PC-9 (cell line): ENCODE data around the gene TRAF2. TPM values are rescaled to one million over a fixed set of nuclear protein-coding genes. Genes with fewer than 3 reads are reported as not detected.

Experiments
- BruUV-seq: library from RNA; stranded (reverse); fragments of 400-500 nt; replicated peaks from 2 replicates; lab custom pipeline; 2021; lab: Mats Ljungman, UMichigan
- CTCF ChIA-PET: fragments of 300-600 bp; sonication (Branson Sonifier 250); formaldehyde crosslinking; loops from one replicate; lab custom pipeline; 2022; ENCODE audit warnings: antibody characterized with exemption; lab: Charles Lee
- POLR2A ChIA-PET: fragments of 300-600 bp; sonication (Branson Sonifier 250); formaldehyde crosslinking; loops from one replicate; lab custom pipeline; 2022; ENCODE audit warnings: antibody characterized with exemption; ENCODE audit not compliant: unreplicated experiment; lab: Charles Lee
- DNase-seq, 2 experiments: peaks; one replicate each; pipeline versions ENCODE4 v3.0.0 to v3.0.0-alpha.2; 2015 to 2022; ENCODE audit warnings: mixed read lengths in 1 of 2
- H2AFZ ChIP-seq: fragments of 200-600 bp; sonication (generic); 2 replicates; pipeline ENCODE4 v1.8.1; 2017; ENCODE audit warnings: antibody characterized with exemption
- H3F3A ChIP-seq: fragments of 200-600 bp; sonication (generic); 2 replicates; pipeline ENCODE4 v1.8.1; 2017; ENCODE audit warnings: antibody characterized with exemption, mild to moderate bottlenecking, low read depth; ENCODE audit not compliant: insufficient read depth
- H3K27ac ChIP-seq: fragments of 200-600 bp; sonication (generic); 2 replicates; pipeline ENCODE4 v1.6.1; 2016; ENCODE audit warnings: mixed run types
- H3K27me3 ChIP-seq: fragments of 200-600 bp; sonication (generic); 2 replicates; pipeline ENCODE4 v1.6.1; 2016; ENCODE audit warnings: low read depth, mixed run types; ENCODE audit not compliant: insufficient read depth
- H3K36me3 ChIP-seq: fragments of 200-600 bp; sonication (generic); 2 replicates; pipeline ENCODE4 v1.6.1; 2016; ENCODE audit warnings: low read depth, mixed run types
- H3K4me1 ChIP-seq: fragments of 200-600 bp; sonication (generic); replicated peaks from 2 replicates; pipeline ENCODE4 v1.6.1; 2016; ENCODE audit warnings: mixed run types; ENCODE audit not compliant: insufficient read depth
- H3K4me2 ChIP-seq: fragments of 200-600 bp; sonication (generic); 2 replicates; pipeline ENCODE4 v1.6.1; 2017; ENCODE audit warnings: mixed run types
- H3K4me3 ChIP-seq: fragments of 200-600 bp; sonication (generic); 2 replicates; pipeline ENCODE4 v1.6.1; 2016; ENCODE audit warnings: mixed run types
- H3K79me2 ChIP-seq: fragments of 200-600 bp; sonication (generic); 2 replicates; pipeline ENCODE4 v1.6.1; 2017; ENCODE audit warnings: low read depth, mixed run types
- H3K9me2 ChIP-seq: fragments of 200-600 bp; sonication (generic); 2 replicates; pipeline ENCODE4 v1.8.1; 2017; ENCODE audit warnings: mild to moderate bottlenecking; ENCODE audit not compliant: insufficient read depth
- H3K9me3 ChIP-seq: fragments of 200-600 bp; sonication (generic); 2 replicates; pipeline ENCODE4 v1.8.1; 2016; ENCODE audit warnings: low read depth; ENCODE audit not compliant: insufficient read depth
- H4K20me1 ChIP-seq: fragments of 200-600 bp; sonication (generic); 2 replicates; pipeline ENCODE4 v1.8.1; 2017; ENCODE audit not compliant: insufficient read depth
- CTCF ChIP-seq: fragments of 200-600 bp; sonication (generic); conservative IDR thresholded peaks from 2 replicates; pipeline ENCODE4 v1.6.1; 2017; ENCODE audit warnings: mixed run types, antibody characterized with exemption, mild to moderate bottlenecking, moderate library complexity
- EZH2 ChIP-seq: fragments of 200-600 bp; sonication (generic); IDR thresholded peaks from 2 replicates; pipeline ENCODE4 v1.8.0; 2017; ENCODE audit warnings: antibody characterized with exemption, low read depth
- intact Hi-C: fragments of 100-400 bp; cut with micrococcal nuclease; formaldehyde crosslinking; loops from one replicate; pipeline ENCODE4 v1.10.0; 2022; ENCODE audit not compliant: unreplicated experiment
- total RNA-seq: library from RNA; stranded (reverse); gene quantifications from 2 replicates; pipeline ENCODE4 v1.2.3, GENCODE V29; 2021

The TRAF2 gene
- total RNA-seq, 1 experiment from 2014 or later: 42.7 TPM

- ChIA-PET POLR2A (no interaction called here), CTCF (no interaction called here)
- Histone ChIP-seq H3K27me3 (no peaks in the 10 kb centered on the region), H3K9me3 (no peaks in the 10 kb centered on the region), H2AFZ (no peak overlapping the region), H3K9me2 (no peaks in the 10 kb centered on the region), H3K4me1 (no peaks in the 10 kb centered on the region), H3F3A (no peaks in the 10 kb centered on the region), H3K4me2 (no peak overlapping the region), H3K36me3 (no peaks in the 10 kb centered on the region; the same call in 1 of the 2 replicates), H3K79me2 (no peaks in the 10 kb centered on the region), H4K20me1 (no peaks in the 10 kb centered on the region), H3K27ac (no peak overlapping the region), H3K4me3 (no peak overlapping the region)
- BruUV-seq: no TSS peak
- intact Hi-C loops: no loop called here
- TF ChIP-seq EZH2: no peak
- no peak for TF ChIP-seq CTCF
- no peak for DNase-seq
Observed at GRCh38 chr9:136920734-136921231, 34.5 kb downstream of the TRAF2 start.

- Histone ChIP-seq H3K36me3 (no peaks in the 10 kb centered on the region; the same call in 1 of the 2 replicates), H2AFZ (no peak overlapping the region), H3K9me3 (no peaks in the 10 kb centered on the region), H3K4me3 (no peak overlapping the region), H3K27me3 (no peaks in the 10 kb centered on the region), H3F3A (no peaks in the 10 kb centered on the region), H3K4me1 (no peaks in the 10 kb centered on the region), H3K4me2 (no peak overlapping the region), H3K9me2 (no peaks in the 10 kb centered on the region), H3K79me2 (no peaks in the 10 kb centered on the region), H4K20me1 (no peaks in the 10 kb centered on the region), H3K27ac (no peak overlapping the region)
- POLR2A ChIA-PET: no interaction called here
- CTCF ChIA-PET: no interaction called here
- DNase-seq: no peak
- BruUV-seq: no TSS peak
- intact Hi-C loops: no loop called here
- no peak for TF ChIP-seq EZH2
- no peak for TF ChIP-seq CTCF
Observed at GRCh38 chr9:136921307-136921706, 35.0 kb downstream of the TRAF2 start.

GRCh38 chr9:136921718-136922117, 35.4 kb downstream of the TRAF2 start:
- H3K27me3 ChIP-seq: no peaks in the 10 kb centered on the region
- H3K9me3 ChIP-seq: no peaks in the 10 kb centered on the region
- no peaks in the 10 kb centered on the region for H3K9me2 ChIP-seq
- H3F3A ChIP-seq: no peaks in the 10 kb centered on the region
- H3K4me1 ChIP-seq: no peaks in the 10 kb centered on the region
- POLR2A ChIA-PET: interaction anchor here (0.5 kb wide), 1 partner anchor 139 kb away, joined by 10 read pairs; no protein-coding TSS in a partner anchor
- no peak overlapping the region for H3K4me3 ChIP-seq
- H2AFZ ChIP-seq: no peak overlapping the region
- CTCF ChIA-PET: interaction anchor here (0.5 kb wide), 1 partner anchor 194 kb away, joined by 3 read pairs; no protein-coding TSS in a partner anchor
- TF ChIP-seq EZH2 (no peak), CTCF (no peak)
- intact Hi-C loops: no loop called here
- no peaks in the 10 kb centered on the region for H4K20me1 ChIP-seq
- no peak overlapping the region for H3K4me2 ChIP-seq
- no peaks in the 10 kb centered on the region for H3K79me2 ChIP-seq
- no peaks in the 10 kb centered on the region; the same call in 1 of the 2 replicates for H3K36me3 ChIP-seq
- BruUV-seq: no TSS peak
- no peak overlapping the region for H3K27ac ChIP-seq
- no peak for DNase-seq
